Left lung (tissue), 10 donors: Measurements from ENCODE around the gene ARID5B. TPM values are rescaled to one million over a fixed set of nuclear protein-coding genes. Genes with fewer than 3 reads are reported as not detected.

Experiments used
- ATAC-seq: fragments of 200-7000 bp; cut with Tn5 transposase; one replicate; pipeline ENCODE4 v1.9.1; 2020; ENCODE audit warnings: moderate library complexity
- DNase-seq, 4 donors: peaks; one replicate each; pipeline ENCODE4 v3.0.0-alpha.2; 2013 to 2020
- H3K27ac ChIP-seq, 2 donors: fragments of 200-600 bp; sonication (generic) in 1 of 2; one replicate each; pipeline versions ENCODE4 v1.5.0 to v1.8.0; 2020 to 2021
- H3K27me3 ChIP-seq, 2 donors: fragments of 200-600 bp; sonication (generic) in 1 of 2; one replicate each; pipeline versions ENCODE4 v1.5.0 to v1.8.0; 2020 to 2021
- H3K36me3 ChIP-seq, 2 donors: fragments of 200-600 bp; sonication (generic) in 1 of 2; one replicate each; pipeline versions ENCODE4 v1.5.0 to v1.8.0; 2020 to 2021
- H3K4me1 ChIP-seq, 2 donors: fragments of 200-600 bp; one replicate each; pipeline ENCODE4 v1.8.0; 2021
- H3K4me3 ChIP-seq, 2 donors: fragments of 200-600 bp; sonication (generic) in 1 of 2; one replicate each; pipeline versions ENCODE4 v1.5.0 to v1.8.0; 2020 to 2021; ENCODE audit warnings: mild to moderate bottlenecking in 1 of 2
- H3K9me3 ChIP-seq, 2 donors: fragments of 200-600 bp; sonication (generic) in 1 of 2; one replicate each; pipeline versions ENCODE4 v1.5.0 to v1.8.0; 2020 to 2021
- CTCF ChIP-seq, 2 donors: fragments of 200-600 bp; sonication (generic) in 1 of 2; IDR thresholded peaks; one replicate each; pipeline versions ENCODE4 v1.5.0 to v1.8.0; 2021; ENCODE audit warnings: antibody characterized with exemption in 2 of 2
- intact Hi-C, 2 donors: fragments of 100-400 bp; cut with DNase I; formaldehyde crosslinking; loops; one replicate each; pipeline versions ENCODE4 v1.11.2 to v1.14.2; 2022
- polyA plus RNA-seq, 6 donors: library from polyadenylated mRNA; unstranded; fragments of 120-200 nt; gene quantifications; one replicate each; pipeline ENCODE4 v1.2.1, GENCODE V29; 2013; ENCODE audit not compliant: insufficient read length in 6 of 6
- total RNA-seq, 2 donors: library from RNA; stranded (reverse); fragmentation: NEBNext Ultra II Directional; extraction: Animal tissue kit (Norgen Biotek cat#: 25700); gene quantifications; one replicate each; pipeline ENCODE4 v1.2.1, GENCODE V29; 2021
- donor health status: DM: no; HTN: yes; CAD: no.
- donor health status: DM: no; HTN: no; CAD: no.

The ARID5B gene
- total and polyA plus RNA-seq, 8 donors, result 29.9 to 51.5 (median 44.4) TPM

GRCh38 chr10:62116896-62117295 lies 215.4 kb downstream of the ARID5B start:
- Histone ChIP-seq H3K36me3 (no peaks in the 10 kb centered on the region), H3K9me3 (no peaks in the 10 kb centered on the region), H3K4me3 (no peak overlapping the region), H3K27ac (no peak overlapping the region), H3K27me3 (no peaks in the 10 kb centered on the region), H3K4me1 (no peaks in the 10 kb centered on the region)
- TF ChIP-seq CTCF (IDR thresholded peaks at IDR 0.05), result no peak
- intact Hi-C loops, result no loop called here
- no peak for DNase-seq
- no peak for ATAC-seq

GRCh38 chr10:62121187-62121530 lies 219.7 kb downstream of the ARID5B start:
- H3K4me3 ChIP-seq, result no peak overlapping the region
- intact Hi-C loops, result no loop called here

GRCh38 chr10:62127975-62128374 lies 226.5 kb downstream of the ARID5B start:
- Histone ChIP-seq H3K9me3 (peaks cover 0 to 8% of the 10 kb centered on the region in 2 donors), H3K4me3 (no peak overlapping the region), H3K36me3 (no peaks in the 10 kb centered on the region), H3K27me3 (no peaks in the 10 kb centered on the region), H3K4me1 (no peaks in the 10 kb centered on the region), H3K27ac (no peak overlapping the region)
- intact Hi-C loops, result no loop called here
- DNase-seq (no peak), ATAC-seq (no peak)
- no peak for TF ChIP-seq CTCF (IDR thresholded peaks at IDR 0.05)

More at GRCh38 chr10:62121187-62121530, 219.7 kb downstream of the ARID5B start:
- no peaks in the 10 kb centered on the region for H3K36me3 ChIP-seq
- ATAC-seq, result no peak
- H3K4me1 ChIP-seq, result no peaks in the 10 kb centered on the region
- no peak overlapping the region for H3K27ac ChIP-seq
- TF ChIP-seq CTCF (IDR thresholded peaks at IDR 0.05), result no peak
- H3K9me3 ChIP-seq, result peaks cover 0 to 10% of the 10 kb centered on the region in 2 donors
- no peaks in the 10 kb centered on the region for H3K27me3 ChIP-seq
- DNase-seq, result no peak

GRCh38 chr10:62130948-62131347 lies 229.4 kb downstream of the ARID5B start:
- ATAC-seq (peak; percentile 35), DNase-seq (no peak)
- Histone ChIP-seq H3K27me3 (no peaks in the 10 kb centered on the region), H3K4me1 (no peaks in the 10 kb centered on the region), H3K4me3 (no peak overlapping the region), H3K9me3 (peaks cover 0 to 4% of the 10 kb centered on the region in 2 donors), H3K27ac (no peak overlapping the region), H3K36me3 (no peaks in the 10 kb centered on the region)
- no peak for TF ChIP-seq CTCF (IDR thresholded peaks at IDR 0.05)
- intact Hi-C loops, result no loop called here

- no peaks in the 10 kb centered on the region for H3K27me3 ChIP-seq
- DNase-seq (no peak), ATAC-seq (no peak)
- H3K4me1 ChIP-seq, result no peaks in the 10 kb centered on the region
- no peaks in the 10 kb centered on the region for H3K36me3 ChIP-seq
- intact Hi-C loops, result no loop called here
- H3K27ac ChIP-seq, result no peak overlapping the region
- no peak overlapping the region for H3K4me3 ChIP-seq
- H3K9me3 ChIP-seq, result peaks cover 0 to 4% of the 10 kb centered on the region in 2 donors
- no peak for TF ChIP-seq CTCF (IDR thresholded peaks at IDR 0.05)
Measured at GRCh38 chr10:62131724-62132123, 230.2 kb downstream of the ARID5B start.
